Upper lobe of left lung (tissue), 6 donors: ENCODE measurements around the gene KLF12. TPM values are rescaled to one million over a fixed set of nuclear protein-coding genes. Genes with fewer than 3 reads are reported as not detected.

Experiments used
- ATAC-seq, 2 donors: fragments of 200-7000 bp; cut with Tn5 transposase; one replicate each; pipeline ENCODE4 v1.9.1; 2022; ENCODE audit warnings: mild to moderate bottlenecking in 2 of 2, moderate library complexity in 2 of 2; ENCODE audit not compliant: low FRiP score in 2 of 2
- DNase-seq, 2 donors: peaks; one replicate each; pipeline ENCODE4 v3.0.0-alpha.2; 2019 to 2020
- H3K27ac ChIP-seq, 4 donors: fragments of 200-600 bp; sonication (generic); one replicate each; pipeline ENCODE4 v1.5.1; 2016 to 2019
- H3K27me3 ChIP-seq, 4 donors: fragments of 200-600 bp; sonication (generic); one replicate each; pipeline ENCODE4 v1.5.1; 2017 to 2019
- H3K36me3 ChIP-seq, 4 donors: fragments of 200-600 bp; sonication (generic); one replicate each; pipeline ENCODE4 v1.5.1; 2016 to 2019
- H3K4me1 ChIP-seq, 4 donors: fragments of 200-600 bp; sonication (generic); one replicate each; pipeline ENCODE4 v1.5.1; 2018 to 2019
- H3K4me3 ChIP-seq, 4 donors: fragments of 200-600 bp; sonication (generic); one replicate each; pipeline ENCODE4 v1.5.1; 2017 to 2019; ENCODE audit warnings: mild to moderate bottlenecking in 2 of 4, moderate library complexity in 1 of 4
- H3K9me3 ChIP-seq, 4 donors: fragments of 200-600 bp; sonication (generic); one replicate each; pipeline ENCODE4 v1.5.1; 2018 to 2019
- EP300 ChIP-seq, 4 donors: sonication (generic); formaldehyde crosslinking; IDR thresholded peaks; one replicate each; pipeline ENCODE4 v1.5.1; 2017; ENCODE audit warnings: antibody characterized with exemption in 4 of 4, control low read depth in 2 of 4
- POLR2A ChIP-seq, 4 donors: fragments of 450-650 bp; IDR thresholded peaks; one replicate each; pipeline ENCODE4 v1.5.1; 2016 to 2017; ENCODE audit warnings: antibody characterized with exemption in 4 of 4, mild to moderate bottlenecking in 2 of 4
- POLR2AphosphoS5 ChIP-seq, 2 donors: sonication (generic); formaldehyde crosslinking; IDR thresholded peaks; one replicate each; pipeline ENCODE4 v1.5.1; 2017; ENCODE audit warnings: antibody characterized with exemption in 2 of 2
- WGBS, 2 donors: methylation state at CpG; one replicate each; pipeline ENCODE4 v1.1.5; 2017 to 2018; 5-methylcytosine and 5-hydroxymethylcytosine counted together
- total RNA-seq, 6 donors: library from RNA; depleted of rRNA in 4 of 6; stranded (reverse); fragments of >200 nt in 4 of 6; gene quantifications; one replicate each; pipeline versions ENCODE4 v1.1.0 to v1.2.1, GENCODE V29; 2016 to 2021
- TF ChIP-seq, protein P1 (sequence below), 6 experiments: fragments of 450-650 bp in 4 of 6; fragments of 200-600 bp in 2 of 6; sonication (generic) in 2 of 6; IDR thresholded peaks; one replicate each; pipeline ENCODE4 v1.5.1; 2016 to 2019; ENCODE audit warnings: antibody characterized with exemption in 6 of 6
- donor health status: DM: no; HTN: no; CAD: no; lungs with moderate emphysema.
- donor health status: DM: no; HTN: yes; CAD: no; lungs with severe emphysema.

KLF12 gene
- total RNA-seq, 6 donors from 2014 or later = 3.1 to 10.1 (median 4.8) TPM

GRCh38 chr13:74111901-74112824 is 22.0 kb downstream of the KLF12 start:
- H3K4me1 ChIP-seq = no peaks in the 10 kb centered on the region
- no peak overlapping the region for H3K4me3 ChIP-seq
- TF ChIP-seq, protein P1, sequence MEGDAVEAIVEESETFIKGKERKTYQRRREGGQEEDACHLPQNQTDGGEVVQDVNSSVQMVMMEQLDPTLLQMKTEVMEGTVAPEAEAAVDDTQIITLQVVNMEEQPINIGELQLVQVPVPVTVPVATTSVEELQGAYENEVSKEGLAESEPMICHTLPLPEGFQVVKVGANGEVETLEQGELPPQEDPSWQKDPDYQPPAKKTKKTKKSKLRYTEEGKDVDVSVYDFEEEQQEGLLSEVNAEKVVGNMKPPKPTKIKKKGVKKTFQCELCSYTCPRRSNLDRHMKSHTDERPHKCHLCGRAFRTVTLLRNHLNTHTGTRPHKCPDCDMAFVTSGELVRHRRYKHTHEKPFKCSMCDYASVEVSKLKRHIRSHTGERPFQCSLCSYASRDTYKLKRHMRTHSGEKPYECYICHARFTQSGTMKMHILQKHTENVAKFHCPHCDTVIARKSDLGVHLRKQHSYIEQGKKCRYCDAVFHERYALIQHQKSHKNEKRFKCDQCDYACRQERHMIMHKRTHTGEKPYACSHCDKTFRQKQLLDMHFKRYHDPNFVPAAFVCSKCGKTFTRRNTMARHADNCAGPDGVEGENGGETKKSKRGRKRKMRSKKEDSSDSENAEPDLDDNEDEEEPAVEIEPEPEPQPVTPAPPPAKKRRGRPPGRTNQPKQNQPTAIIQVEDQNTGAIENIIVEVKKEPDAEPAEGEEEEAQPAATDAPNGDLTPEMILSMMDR (IDR thresholded peaks at IDR 0.05) = no peak
- no peak for TF ChIP-seq EP300 (IDR thresholded peaks at IDR 0.05)
- no peak for TF ChIP-seq POLR2AphosphoS5 (IDR thresholded peaks at IDR 0.05)
- no peak for TF ChIP-seq POLR2A (IDR thresholded peaks at IDR 0.05)
- no peaks in the 10 kb centered on the region for H3K27me3 ChIP-seq
- no peaks in the 10 kb centered on the region for H3K9me3 ChIP-seq
- no peaks in the 10 kb centered on the region for H3K36me3 ChIP-seq
- H3K27ac ChIP-seq = no peak overlapping the region
- WGBS, 2 donors = 45 to 55% methylated on average over 5 of the region's 5 CpGs
- no peak for ATAC-seq
- DNase-seq = no peak

DNA sequence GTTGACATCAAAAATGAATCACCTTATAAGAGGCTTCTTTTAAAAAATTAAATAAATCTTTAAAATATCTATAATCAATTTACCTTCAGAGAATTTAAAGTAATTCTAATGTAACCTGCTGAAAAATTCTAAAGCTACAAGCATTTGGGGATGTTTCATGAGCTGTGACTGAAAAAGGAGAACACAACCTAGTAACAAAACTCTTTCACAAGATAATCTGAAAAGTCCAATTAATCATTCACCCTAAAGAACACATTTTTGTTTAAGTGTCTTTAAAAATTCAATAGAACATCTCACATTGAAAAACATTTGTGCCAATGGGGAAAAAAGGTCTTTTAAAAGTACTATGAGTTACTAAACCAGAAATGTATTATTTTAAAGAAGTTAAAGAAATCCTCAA is 22.8 kb downstream of the KLF12 start:
- Histone ChIP-seq H3K4me1 (no peaks in the 10 kb centered on the region), H3K27ac (no peak overlapping the region), H3K27me3 (no peaks in the 10 kb centered on the region), H3K36me3 (no peaks in the 10 kb centered on the region), H3K4me3 (no peak overlapping the region), H3K9me3 (no peaks in the 10 kb centered on the region)
- DNase-seq = no peak
- TF ChIP-seq, protein P1 (IDR thresholded peaks at IDR 0.05) = no peak
- TF ChIP-seq POLR2A (IDR thresholded peaks at IDR 0.05) (no peak), POLR2AphosphoS5 (IDR thresholded peaks at IDR 0.05) (no peak), EP300 (IDR thresholded peaks at IDR 0.05) (no peak)
- ATAC-seq = no peak

DNA sequence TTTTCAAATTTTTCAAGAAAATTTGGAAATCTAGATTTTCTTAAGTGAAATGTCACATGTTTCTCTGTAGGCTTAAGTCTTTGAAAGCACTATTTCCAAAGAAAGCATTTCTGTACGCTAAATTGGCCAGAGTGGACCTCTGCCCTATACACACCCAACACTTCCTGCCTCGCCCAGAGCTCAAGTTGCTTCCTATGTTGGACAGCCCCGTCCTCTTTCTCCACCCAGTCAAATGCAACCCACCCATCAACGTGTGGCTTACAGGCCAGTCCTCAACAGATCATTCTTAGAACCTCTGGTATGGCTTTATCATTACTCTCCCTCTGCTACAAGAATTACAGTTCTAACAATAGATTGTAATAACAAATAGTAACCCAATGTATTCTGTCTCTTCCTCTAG is 24.2 kb downstream of the KLF12 start:
- Histone ChIP-seq H3K9me3 (no peaks in the 10 kb centered on the region), H3K4me3 (no peak overlapping the region), H3K27ac (no peak overlapping the region), H3K27me3 (no peaks in the 10 kb centered on the region), H3K36me3 (no peaks in the 10 kb centered on the region), H3K4me1 (no peaks in the 10 kb centered on the region)
- no peak for TF ChIP-seq EP300 (IDR thresholded peaks at IDR 0.05)
- TF ChIP-seq, protein P1 (IDR thresholded peaks at IDR 0.05) = no peak
- 44 to 60% methylated on average over 4 of the region's 4 CpGs for WGBS, 2 donors
- DNase-seq (no peak), ATAC-seq (no peak)

GRCh38 chr13:74107598-74107997 is 26.6 kb downstream of the KLF12 start:
- Histone ChIP-seq H3K27me3 (no peaks in the 10 kb centered on the region), H3K4me1 (no peaks in the 10 kb centered on the region), H3K4me3 (no peak overlapping the region), H3K27ac (no peak overlapping the region), H3K36me3 (no peaks in the 10 kb centered on the region), H3K9me3 (no peaks in the 10 kb centered on the region)
- DNase-seq (no peak), ATAC-seq (no peak)
- WGBS, 2 donors = 94 to 97% methylated on average over 3 of the region's 3 CpGs
- TF ChIP-seq, protein P1 (IDR thresholded peaks at IDR 0.05) = no peak
- no peak for TF ChIP-seq POLR2AphosphoS5 (IDR thresholded peaks at IDR 0.05)
- TF ChIP-seq POLR2A (IDR thresholded peaks at IDR 0.05) = no peak
- no peak for TF ChIP-seq EP300 (IDR thresholded peaks at IDR 0.05)

DNA sequence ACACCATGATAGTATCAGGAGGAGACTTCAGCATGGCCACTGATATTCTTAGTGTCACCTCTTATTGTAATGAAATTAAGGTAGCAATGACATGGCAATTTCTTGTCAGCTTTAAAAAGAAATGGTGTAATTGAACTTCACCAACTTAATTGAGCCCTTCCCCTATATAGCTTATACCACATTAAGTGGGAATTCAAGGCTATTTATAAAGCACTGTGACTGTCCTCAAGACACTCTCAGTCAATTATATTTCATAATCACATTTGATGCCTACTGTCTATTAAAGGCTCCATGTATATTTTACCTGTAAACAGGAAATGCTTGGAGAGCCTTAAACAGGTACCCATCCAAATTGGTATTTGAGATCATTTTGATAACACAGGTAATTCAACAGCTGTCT is 28.3 kb downstream of the KLF12 start:
- H3K27me3 ChIP-seq = no peaks in the 10 kb centered on the region
- TF ChIP-seq EP300 (IDR thresholded peaks at IDR 0.05) (no peak), POLR2A (IDR thresholded peaks at IDR 0.05) (no peak), POLR2AphosphoS5 (IDR thresholded peaks at IDR 0.05) (no peak)
- TF ChIP-seq, protein P1 (IDR thresholded peaks at IDR 0.05) = no peak
- H3K27ac ChIP-seq = no peak overlapping the region
- no peaks in the 10 kb centered on the region for H3K36me3 ChIP-seq
- no peak for DNase-seq
- no peak for ATAC-seq
- no peaks in the 10 kb centered on the region for H3K4me1 ChIP-seq
- H3K9me3 ChIP-seq = no peaks in the 10 kb centered on the region
- H3K4me3 ChIP-seq = no peak overlapping the region
